A549 (cell line): ENCODE data around the gene MAML3. TPM values are rescaled to one million over a fixed set of nuclear protein-coding genes. Genes with fewer than 3 reads are reported as not detected.

Experiments used
- ATAC-seq, 2 experiments: fragments of 200-7000 bp in 1 of 2; fragments of >200 bp in 1 of 2; cut with Nextera tagmentation in 1 of 2; cut with Tn5 transposase in 1 of 2; 3 replicates each; pipeline versions ENCODE4 v1.8.0 to v1.9.1; 2018 to 2020; ENCODE audit warnings: mild to moderate bottlenecking in 1 of 2, moderate library complexity in 1 of 2
- CTCF ChIA-PET: fragments of 300-600 bp; sonication (Branson Sonifier 250); formaldehyde crosslinking; extraction: SDS; loops from one replicate; lab custom pipeline; 2021; ENCODE audit warnings: antibody characterized with exemption, inconsistent platforms; lab: Yijun Ruan, JAX
- POLR2A ChIA-PET: fragments of 350-600 bp; formaldehyde crosslinking; extraction: SDS; loops from one replicate; lab custom pipeline; 2021; ENCODE audit warnings: antibody characterized with exemption, inconsistent platforms; lab: Yijun Ruan, JAX
- DNase-seq, 2 experiments: peaks; one replicate each; pipeline versions ENCODE4 v3.0.0 to v3.0.0-alpha.2; 2011 to 2016; ENCODE audit warnings: low read depth in 1 of 2, low spot score in 1 of 2
- FAIRE-seq: peaks from 2 replicates; lab custom pipeline; 2011; peaks lifted over from hg19 to GRCh38; lab: Jason Lieb, UNC
- H3K27ac ChIP-seq, 2 experiments: fragments of >200 bp; sonication (Bioruptor Twin); formaldehyde crosslinking; 3 replicates each; pipeline ENCODE4 v1.5.1; 2016 to 2017
- H3K4me1 ChIP-seq: fragments of >200 bp; sonication (Bioruptor Twin); formaldehyde crosslinking; 3 replicates; pipeline ENCODE4 v1.6.1; 2016
- H3K4me2 ChIP-seq: fragments of >200 bp; sonication (Bioruptor Twin); formaldehyde crosslinking; 3 replicates; pipeline ENCODE4 v1.6.1; 2016
- H3K4me3 ChIP-seq: fragments of >200 bp; sonication (Bioruptor Twin); formaldehyde crosslinking; 3 replicates; pipeline ENCODE4 v1.5.1; 2016
- H3K9me3 ChIP-seq: fragments of >200 bp; sonication (Bioruptor Twin); formaldehyde crosslinking; 3 replicates; pipeline ENCODE4 v1.6.1; 2016
- BCL3 ChIP-seq: fragments of >200 bp; sonication (Bioruptor Twin); formaldehyde crosslinking; IDR thresholded peaks from 3 replicates; pipeline ENCODE4 v1.6.1; 2016
- CEBPB ChIP-seq, 2 experiments: fragments of >200 bp in 1 of 2; sonication (Bioruptor Twin) in 1 of 2; formaldehyde crosslinking in 1 of 2; IDR thresholded peaks; 2 replicates each; pipeline ENCODE4 v1.6.1; 2012 to 2016
- CHD2 ChIP-seq: fragments of 150-350 bp; IDR thresholded peaks from 2 replicates; pipeline ENCODE4 v1.6.1; 2014; ENCODE audit warnings: low read length; ENCODE audit not compliant: partially characterized antibody
- CHD4 ChIP-seq: fragments of 200-600 bp; sonication (generic); IDR thresholded peaks from 2 replicates; pipeline ENCODE4 v1.6.1; 2016; ENCODE audit warnings: antibody characterized with exemption, mild to moderate bottlenecking, borderline replicate concordance
- E2F6 ChIP-seq: IDR thresholded peaks from 2 replicates; pipeline ENCODE4 v1.6.1; 2012; ENCODE audit warnings: low read depth, borderline replicate concordance
- EHF ChIP-seq: fragments of 250-450 bp; sonication (Bioruptor Pico); IDR thresholded peaks from 2 replicates; pipeline ENCODE4 v1.5.0; 2020; ENCODE audit warnings: mild to moderate bottlenecking
- ESRRA ChIP-seq: fragments of 150-350 bp; IDR thresholded peaks from 2 replicates; pipeline ENCODE4 v1.6.1; 2014; ENCODE audit warnings: mild to moderate bottlenecking, low read length, borderline replicate concordance
- HMGXB4 ChIP-seq: fragments of 250-450 bp; sonication (Bioruptor Pico); IDR thresholded peaks from 2 replicates; pipeline ENCODE4 v1.5.0; 2021; ENCODE audit warnings: mild to moderate bottlenecking, moderate library complexity, borderline replicate concordance
- JUNB ChIP-seq: fragments of >200 bp; sonication (Bioruptor Twin); formaldehyde crosslinking; IDR thresholded peaks from 2 replicates; pipeline ENCODE4 v1.6.1; 2016
- MAFK ChIP-seq: fragments of 450-650 bp; IDR thresholded peaks from 2 replicates; pipeline ENCODE4 v1.6.1; 2014; ENCODE audit not compliant: partially characterized antibody
- MAX ChIP-seq: IDR thresholded peaks from 2 replicates; pipeline ENCODE4 v1.6.1; 2012
- PBX3 ChIP-seq: IDR thresholded peaks from 2 replicates; pipeline ENCODE4 v1.6.1; 2012
- PHF8 ChIP-seq: fragments of 200-600 bp; sonication (generic); IDR thresholded peaks from 2 replicates; pipeline ENCODE4 v1.6.1; 2016; ENCODE audit warnings: low read depth, mild to moderate bottlenecking, antibody characterized with exemption, moderate library complexity, borderline replicate concordance
- RAD21 ChIP-seq, 2 experiments: fragments of >200 bp in 1 of 2; sonication (Bioruptor Twin) in 1 of 2; formaldehyde crosslinking in 1 of 2; IDR thresholded peaks in 1 of 2; conservative IDR thresholded peaks in 1 of 2; 2 replicates in 1 of 2; 3 replicates in 1 of 2; pipeline ENCODE4 v1.6.1; 2012 to 2018; ENCODE audit warnings: inconsistent platforms in 1 of 2
- REST ChIP-seq: fragments of 200-600 bp; sonication (generic); IDR thresholded peaks from 2 replicates; pipeline ENCODE4 v1.6.1; 2016; ENCODE audit warnings: antibody characterized with exemption, mild to moderate bottlenecking, moderate library complexity
- RFX5 ChIP-seq: fragments of 450-650 bp; IDR thresholded peaks from 2 replicates; pipeline ENCODE4 v1.7.1; 2014; ENCODE audit warnings: antibody characterized with exemption, mild to moderate bottlenecking, moderate library complexity
- TP53 ChIP-seq: fragments of 250-450 bp; sonication (Bioruptor Pico); IDR thresholded peaks from 2 replicates; pipeline ENCODE4 v1.5.0; 2021; ENCODE audit warnings: mild to moderate bottlenecking, moderate library complexity
- USF2 ChIP-seq: fragments of 450-650 bp; IDR thresholded peaks from 2 replicates; pipeline ENCODE4 v1.6.1; 2014; ENCODE audit warnings: antibody characterized with exemption
- ZFP36 ChIP-seq: fragments of 450-650 bp; IDR thresholded peaks from 2 replicates; pipeline ENCODE4 v1.6.1; 2014; ENCODE audit warnings: borderline replicate concordance; ENCODE audit not compliant: partially characterized antibody
- ZSCAN20 ChIP-seq: fragments of 250-450 bp; sonication (Bioruptor Pico); IDR thresholded peaks from 2 replicates; pipeline ENCODE4 v1.8.0; 2022; ENCODE audit warnings: mild to moderate bottlenecking, moderate library complexity
- WGBS: methylation state at CpG from one replicate; pipeline ENCODE4 v1.1.6; 2017; ENCODE audit errors: missing lambda C conversion rate; 5-methylcytosine and 5-hydroxymethylcytosine counted together
- polyA plus RNA-seq, 4 experiments: library from polyadenylated mRNA; depleted of rRNA in 3 of 4; stranded (reverse); fragments of >200 nt; fragmentation: RNase III in 1 of 4; extraction: RNeasy Plus Mini Kit Qiagen cat#74134 plus additional on column Dnase treatment in 1 of 4; gene quantifications; 2 replicates in 3 of 4; 3 replicates in 1 of 4; pipeline ENCODE4 v1.2.3, GENCODE V29; 2011 to 2017

The MAML3 gene
- polyA plus RNA-seq, 2 of the 4 experiments (the other 2 are of a cell fraction) = 9.0 to 22.2 TPM

GRCh38 chr4:139978692-139979091 lies 175.3 kb downstream of the MAML3 start:
- DNase-seq (no peak), FAIRE-seq (no peak), ATAC-seq (no peak)
- Histone ChIP-seq H3K4me3 (no peak overlapping the region), H3K9me3 (no peaks in the 10 kb centered on the region), H3K4me1 (peaks cover 9% of the 10 kb centered on the region; the same call in 2 of the 3 replicates), H3K4me2 (no peak overlapping the region), H3K27ac (no peak overlapping the region)
- POLR2A ChIA-PET = no interaction called here
- CTCF ChIA-PET = no interaction called here
- TF ChIP-seq RFX5 (no peak), ESRRA (no peak), PHF8 (no peak), REST (no peak), BCL3 (no peak), RAD21 (conservative IDR thresholded peaks at IDR 0.05 in 1 of 2, IDR thresholded peaks at IDR 0.05 in 1 of 2) (no peak), E2F6 (no peak), EHF (CRISPR knock-in tag) (no peak), HMGXB4 (no peak), JUNB (no peak), PBX3 (no peak), CHD4 (no peak), USF2 (no peak), TP53 (no peak)
- 97% methylated on average over 2 of the region's 2 CpGs for WGBS

GRCh38 chr4:139977838-139978609 lies 176.0 kb downstream of the MAML3 start:
- WGBS = 73% methylated on average over 3 of the region's 3 CpGs
- DNase-seq (no peak), FAIRE-seq (no peak), ATAC-seq (no peak)
- H3K4me1 ChIP-seq = peaks cover 15% of the 10 kb centered on the region; the same call in 2 of the 3 replicates
- no peak overlapping the region for H3K27ac ChIP-seq
- no peaks in the 10 kb centered on the region for H3K9me3 ChIP-seq
- H3K4me3 ChIP-seq = no peak overlapping the region
- POLR2A ChIA-PET = no interaction called here
- no peak overlapping the region for H3K4me2 ChIP-seq
- TF ChIP-seq ZFP36 = no peak
- TF ChIP-seq PBX3 = no peak
- no peak for TF ChIP-seq MAFK
- TF ChIP-seq CEBPB (IDR thresholded peaks at IDR 0.05) = no peak
- TF ChIP-seq CHD2 = no peak
- TF ChIP-seq MAX = no peak
- no peak for TF ChIP-seq BCL3
- TF ChIP-seq ZSCAN20 (CRISPR knock-in tag) = no peak
- TF ChIP-seq, all 56 proteins: peak for 0
- CTCF ChIA-PET = no interaction called here
